H9 (cell line): ENCODE data around the gene EFCAB11. TPM values are rescaled to one million over a fixed set of nuclear protein-coding genes. Genes with fewer than 3 reads are reported as not detected.
"Not testable (repeated sequence)": the region's sequence is repeated elsewhere in the genome, so short reads cannot be mapped to it uniquely, and the experiment has no call there.

Source experiments
- DNase-seq: peaks from one replicate; pipeline ENCODE4 v3.0.0-alpha.2; 2017
- H2AFZ ChIP-seq: one replicate; pipeline ENCODE4 v1.6.1; 2013; ENCODE audit warnings: mild to moderate bottlenecking, low read length, control low read depth, moderate library complexity
- H2AK5ac ChIP-seq: 2 replicates; pipeline ENCODE4 v1.6.1; 2013; ENCODE audit warnings: low read length, control low read depth, mixed read lengths; ENCODE audit not compliant: insufficient read length
- H2BK120ac ChIP-seq: one replicate; pipeline ENCODE4 v1.6.1; 2013; ENCODE audit warnings: low read depth, mild to moderate bottlenecking, low read length, control low read depth, inconsistent platforms; ENCODE audit not compliant: poor library complexity, severe bottlenecking
- H2BK12ac ChIP-seq: 2 replicates; pipeline ENCODE4 v1.6.1; 2013; ENCODE audit warnings: low read length, control low read depth, mixed read lengths, low read depth; ENCODE audit not compliant: insufficient read length
- H2BK15ac ChIP-seq: 2 replicates; pipeline ENCODE4 v1.6.1; 2013; ENCODE audit warnings: low read depth, low read length, control low read depth
- H2BK20ac ChIP-seq: one replicate; pipeline ENCODE4 v1.6.1; 2013; ENCODE audit warnings: low read depth, mild to moderate bottlenecking, low read length, control low read depth, inconsistent platforms; ENCODE audit not compliant: poor library complexity, severe bottlenecking
- H2BK5ac ChIP-seq: 2 replicates; pipeline ENCODE4 v1.6.1; 2013; ENCODE audit warnings: low read length, control low read depth, mixed read lengths; ENCODE audit not compliant: insufficient read length
- H3K14ac ChIP-seq: 2 replicates; pipeline ENCODE4 v1.6.1; 2013; ENCODE audit warnings: low read length, control low read depth; ENCODE audit not compliant: insufficient read depth
- H3K18ac ChIP-seq: 2 replicates; pipeline ENCODE4 v1.6.1; 2013; ENCODE audit warnings: low read depth, mild to moderate bottlenecking, mixed read lengths, low read length, control low read depth; ENCODE audit not compliant: insufficient read length
- H3K23ac ChIP-seq: 2 replicates; pipeline ENCODE4 v1.6.1; 2013; ENCODE audit warnings: low read length, control low read depth, mixed read lengths, low read depth; ENCODE audit not compliant: insufficient read length
- H3K23me2 ChIP-seq: 2 replicates; pipeline ENCODE4 v1.6.1; 2013; ENCODE audit warnings: low read depth, mild to moderate bottlenecking, mixed read lengths, low read length, control low read depth; ENCODE audit not compliant: insufficient read length, poor library complexity, severe bottlenecking
- H3K27ac ChIP-seq: 2 replicates; pipeline ENCODE4 v1.5.1; 2013; ENCODE audit warnings: low read length, control low read depth, mixed read lengths, low read depth; ENCODE audit not compliant: insufficient read length
- H3K27me3 ChIP-seq: 2 replicates; pipeline ENCODE4 v1.6.1; 2013; ENCODE audit warnings: low read length, control low read depth, inconsistent platforms; ENCODE audit not compliant: insufficient read depth
- H3K4ac ChIP-seq: 2 replicates; pipeline ENCODE4 v1.6.1; 2013; ENCODE audit warnings: low read depth, mild to moderate bottlenecking, control low read depth, inconsistent platforms, low read length, moderate library complexity
- H3K4me1 ChIP-seq: 2 replicates; pipeline ENCODE4 v1.6.1; 2013; ENCODE audit warnings: low read length, control low read depth, inconsistent platforms; ENCODE audit not compliant: insufficient read depth
- H3K4me2 ChIP-seq: 2 replicates; pipeline ENCODE4 v1.6.1; 2013; ENCODE audit warnings: low read length, control low read depth, mixed read lengths; ENCODE audit not compliant: insufficient read length, insufficient read depth
- H3K56ac ChIP-seq: 2 replicates; pipeline ENCODE4 v1.6.1; 2013; ENCODE audit warnings: low read depth, mild to moderate bottlenecking, mixed read lengths, low read length, control low read depth; ENCODE audit not compliant: insufficient read length
- H3K79me1 ChIP-seq: 2 replicates; pipeline ENCODE4 v1.6.1; 2013; ENCODE audit warnings: low read depth, mild to moderate bottlenecking, moderate library complexity, low read length, control low read depth, inconsistent platforms; ENCODE audit not compliant: insufficient read depth, poor library complexity, severe bottlenecking
- H3K79me2 ChIP-seq: 2 replicates; pipeline ENCODE4 v1.6.1; 2013; ENCODE audit warnings: low read length, control low read depth, inconsistent platforms; ENCODE audit not compliant: insufficient read depth
- H3K9ac ChIP-seq: 2 replicates; pipeline ENCODE4 v1.6.1; 2013; ENCODE audit warnings: low read length, control low read depth, mixed read lengths; ENCODE audit not compliant: insufficient read length; ENCODE audit errors: extremely low read depth
- H3K9me3 ChIP-seq: one replicate; pipeline ENCODE4 v1.6.1; 2013; ENCODE audit warnings: low read depth, low read length, inconsistent platforms; ENCODE audit not compliant: control insufficient read depth
- H3T11ph ChIP-seq: one replicate; pipeline ENCODE4 v1.6.1; 2013; ENCODE audit warnings: mild to moderate bottlenecking, low read length, control low read depth, inconsistent platforms
- H4K20me1 ChIP-seq: one replicate; pipeline ENCODE4 v1.6.1; 2013; ENCODE audit not compliant: control insufficient read depth, insufficient read length, insufficient read depth
- H4K5ac ChIP-seq: 2 replicates; pipeline ENCODE4 v1.6.1; 2013; ENCODE audit warnings: low read depth, mild to moderate bottlenecking, mixed read lengths, low read length, control low read depth; ENCODE audit not compliant: insufficient read length
- H4K8ac ChIP-seq: replicated peaks from 2 replicates; pipeline ENCODE4 v1.6.1; 2013; ENCODE audit warnings: low read length, control low read depth, mixed read lengths, low read depth; ENCODE audit not compliant: insufficient read length
- H4K91ac ChIP-seq: 2 replicates; pipeline ENCODE4 v1.6.1; 2013; ENCODE audit warnings: low read depth, mild to moderate bottlenecking, moderate library complexity, mixed read lengths, low read length, control low read depth; ENCODE audit not compliant: insufficient read length
- H3K27ac Mint-ChIP-seq, 3 experiments: 2 replicates in 2 of 3; 3 replicates in 1 of 3; pipeline ENCODE4 v1.8.0; 2020 to 2021; ENCODE audit warnings: mixed read lengths in 3 of 3, mild to moderate bottlenecking in 1 of 3, moderate library complexity in 1 of 3
- H3K27me3 Mint-ChIP-seq: 2 replicates; pipeline ENCODE4 v1.8.0; 2021; ENCODE audit warnings: low read depth, mild to moderate bottlenecking, moderate library complexity, mixed read lengths
- H3K36me3 Mint-ChIP-seq, 3 experiments: 2 replicates in 2 of 3; 3 replicates in 1 of 3; pipeline ENCODE4 v1.8.0; 2020 to 2021; ENCODE audit warnings: low read depth in 3 of 3, mixed read lengths in 3 of 3; ENCODE audit not compliant: insufficient read depth in 1 of 3
- H3K4me1 Mint-ChIP-seq, 2 experiments: 2 replicates each; pipeline ENCODE4 v1.8.0; 2020; ENCODE audit warnings: mixed read lengths in 2 of 2
- H3K4me3 Mint-ChIP-seq, 2 experiments: 2 replicates in 1 of 2; 3 replicates in 1 of 2; pipeline ENCODE4 v1.8.0; 2020 to 2021; ENCODE audit warnings: mild to moderate bottlenecking in 2 of 2, mixed read lengths in 2 of 2, moderate library complexity in 1 of 2
- H3K9me3 Mint-ChIP-seq, 2 experiments: 2 replicates in 1 of 2; 3 replicates in 1 of 2; pipeline ENCODE4 v1.8.0; 2020; ENCODE audit warnings: mild to moderate bottlenecking in 2 of 2, mixed read lengths in 2 of 2, moderate library complexity in 1 of 2
- CTCF ChIP-seq: fragments of 200-600 bp; sonication (generic); conservative IDR thresholded peaks from 3 replicates; pipeline ENCODE4 v1.8.0; 2021; ENCODE audit warnings: antibody characterized with exemption, mild to moderate bottlenecking
- WGBS: extraction: QIAGEN DNeasy Blood & Tissue Kit; methylation state at CpG from one replicate; pipeline ENCODE4 v1.1.7; 2013; ENCODE audit warnings: missing lambda C conversion rate, low lambda C conversion rate, mixed read lengths; ENCODE audit not compliant: insufficient read length; ENCODE audit errors: extremely low coverage; 5-methylcytosine and 5-hydroxymethylcytosine counted together
- total RNA-seq: library from RNA; stranded (reverse); gene quantifications from 2 replicates; pipeline ENCODE4 v1.2.1, GENCODE V29; 2021

Gene EFCAB11
- total RNA-seq, 1 experiment from 2014 or later: 17.4 TPM

DNA sequence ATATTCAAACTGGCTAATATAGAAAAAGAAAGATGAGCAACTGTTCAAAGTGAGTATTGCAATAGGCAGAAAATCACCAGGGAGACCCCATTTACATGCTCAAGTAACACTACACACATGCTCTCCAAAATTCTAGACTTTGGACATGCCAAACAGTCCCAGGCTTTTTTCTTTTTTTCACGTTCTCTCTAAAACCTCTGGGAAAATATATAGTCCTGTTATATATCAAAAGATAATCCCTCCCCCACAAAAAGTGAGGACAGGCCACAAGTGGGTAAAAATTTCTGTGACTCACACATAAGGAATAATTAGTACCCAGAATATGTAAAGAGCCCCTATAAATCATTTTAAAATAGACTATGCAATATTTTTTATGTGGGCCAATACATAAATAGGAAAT, 55.2 kb downstream of the EFCAB11 start:
- H3K18ac ChIP-seq: no peak overlapping the region
- no peak overlapping the region for H2AK5ac ChIP-seq
- H3K4ac ChIP-seq: no peak overlapping the region
- H4K91ac ChIP-seq: no peak overlapping the region
- H3K56ac ChIP-seq: no peak overlapping the region
- H3K14ac ChIP-seq: no peak overlapping the region
- H2BK5ac ChIP-seq: no peak overlapping the region
- no peaks in the 10 kb centered on the region for H3K79me1 ChIP-seq
- no peak overlapping the region for H3K9ac ChIP-seq
- Mint-ChIP-seq H3K9me3 (no peaks in the 10 kb centered on the region), H3K27ac (no peak overlapping the region), H3K27me3 (no peaks in the 10 kb centered on the region), H3K4me3 (no peak overlapping the region), H3K4me1 (peaks cover 2 to 5% of the 10 kb centered on the region in 2 experiments; a peak in 1 of 4 replicates), H3K36me3 (no peaks in the 10 kb centered on the region)
- no peaks in the 10 kb centered on the region for H3K23me2 ChIP-seq
- H3K4me2 ChIP-seq: no peak overlapping the region
- no peak overlapping the region for H4K5ac ChIP-seq
- no peak overlapping the region for H2AFZ ChIP-seq
- H3K27me3 ChIP-seq: no peaks in the 10 kb centered on the region
- TF ChIP-seq CTCF: no peak
- no peaks in the 10 kb centered on the region for H3K4me1 ChIP-seq
- no peak overlapping the region for H3K23ac ChIP-seq
- H4K20me1 ChIP-seq: no peaks in the 10 kb centered on the region
- no peak overlapping the region for H3K27ac ChIP-seq
- no peak overlapping the region for H4K8ac ChIP-seq
- no peaks in the 10 kb centered on the region for H3K79me2 ChIP-seq
- H3T11ph ChIP-seq: no peak overlapping the region
- H2BK120ac ChIP-seq: no peak overlapping the region
- H2BK15ac ChIP-seq: no peak overlapping the region
- no peak for DNase-seq
- WGBS: no CpG with 5 or more reads among the region's 1 CpG
- H2BK12ac ChIP-seq: no peak overlapping the region
- H3K9me3 ChIP-seq: no peaks in the 10 kb centered on the region
- H2BK20ac ChIP-seq: no peak overlapping the region

DNA sequence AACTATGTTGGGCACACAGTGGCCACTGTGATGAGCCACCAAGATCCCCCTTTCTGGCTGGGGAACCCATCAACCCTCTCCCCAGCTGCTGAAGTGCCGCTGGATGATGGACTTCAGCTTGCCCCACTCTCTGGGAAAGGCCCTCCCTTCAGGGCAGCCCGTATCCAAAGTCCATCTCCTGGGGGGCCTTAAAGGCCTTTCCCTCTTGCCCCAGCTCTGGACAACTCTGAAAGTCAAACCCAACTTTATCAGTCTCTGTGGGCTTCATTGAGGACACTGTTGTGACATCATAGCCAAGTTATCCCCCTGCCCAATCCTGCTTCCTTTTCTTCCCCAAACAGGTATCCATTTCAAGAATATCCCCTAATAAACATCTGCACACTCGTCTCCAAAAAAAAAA, 61.1 kb downstream of the EFCAB11 start:
- not testable (repeated sequence) for H2AK5ac ChIP-seq, H3K23ac ChIP-seq, H2BK20ac ChIP-seq, H3K79me2 ChIP-seq, H3K4me2 ChIP-seq, H3K27ac Mint-ChIP-seq, H4K8ac ChIP-seq, H2BK120ac ChIP-seq, H2BK15ac ChIP-seq, DNase-seq, H3K4me1 Mint-ChIP-seq, H3K4me1 ChIP-seq, H3K18ac ChIP-seq, H3K9ac ChIP-seq, H2BK5ac ChIP-seq, H2BK12ac ChIP-seq, H3K9me3 Mint-ChIP-seq, H3K56ac ChIP-seq, H3K27ac ChIP-seq, H3K14ac ChIP-seq, H3K79me1 ChIP-seq, H4K91ac ChIP-seq, H2AFZ ChIP-seq, H4K20me1 ChIP-seq, H4K5ac ChIP-seq, H3K27me3 Mint-ChIP-seq, H3K4ac ChIP-seq, H3K27me3 ChIP-seq, H3K23me2 ChIP-seq, H3K4me3 Mint-ChIP-seq, H3T11ph ChIP-seq, H3K9me3 ChIP-seq, H3K36me3 Mint-ChIP-seq
- no CpG with 5 or more reads among the region's 3 CpGs for WGBS
